GM12874 (cell line): Measurements from ENCODE around the gene TNS3.

ENCODE experiments used
- TF ChIP-seq, protein P1 (sequence below): IDR thresholded peaks from 2 replicates; pipeline ENCODE4 v1.5.1; 2011; ENCODE audit warnings: low read depth, mild to moderate bottlenecking, control low read depth, low read length, moderate library complexity; ENCODE audit not compliant: insufficient read depth

Gene TNS3

GRCh38 chr7:47428052-47428767 lies 153.7 kb downstream of the TNS3 start:
- TF ChIP-seq, protein P1, sequence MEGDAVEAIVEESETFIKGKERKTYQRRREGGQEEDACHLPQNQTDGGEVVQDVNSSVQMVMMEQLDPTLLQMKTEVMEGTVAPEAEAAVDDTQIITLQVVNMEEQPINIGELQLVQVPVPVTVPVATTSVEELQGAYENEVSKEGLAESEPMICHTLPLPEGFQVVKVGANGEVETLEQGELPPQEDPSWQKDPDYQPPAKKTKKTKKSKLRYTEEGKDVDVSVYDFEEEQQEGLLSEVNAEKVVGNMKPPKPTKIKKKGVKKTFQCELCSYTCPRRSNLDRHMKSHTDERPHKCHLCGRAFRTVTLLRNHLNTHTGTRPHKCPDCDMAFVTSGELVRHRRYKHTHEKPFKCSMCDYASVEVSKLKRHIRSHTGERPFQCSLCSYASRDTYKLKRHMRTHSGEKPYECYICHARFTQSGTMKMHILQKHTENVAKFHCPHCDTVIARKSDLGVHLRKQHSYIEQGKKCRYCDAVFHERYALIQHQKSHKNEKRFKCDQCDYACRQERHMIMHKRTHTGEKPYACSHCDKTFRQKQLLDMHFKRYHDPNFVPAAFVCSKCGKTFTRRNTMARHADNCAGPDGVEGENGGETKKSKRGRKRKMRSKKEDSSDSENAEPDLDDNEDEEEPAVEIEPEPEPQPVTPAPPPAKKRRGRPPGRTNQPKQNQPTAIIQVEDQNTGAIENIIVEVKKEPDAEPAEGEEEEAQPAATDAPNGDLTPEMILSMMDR = no peak

- TF ChIP-seq, protein P1 = no peak
These were observed 154.8 kb downstream of the TNS3 start for GRCh38 chr7:47427051-47427643.

DNA sequence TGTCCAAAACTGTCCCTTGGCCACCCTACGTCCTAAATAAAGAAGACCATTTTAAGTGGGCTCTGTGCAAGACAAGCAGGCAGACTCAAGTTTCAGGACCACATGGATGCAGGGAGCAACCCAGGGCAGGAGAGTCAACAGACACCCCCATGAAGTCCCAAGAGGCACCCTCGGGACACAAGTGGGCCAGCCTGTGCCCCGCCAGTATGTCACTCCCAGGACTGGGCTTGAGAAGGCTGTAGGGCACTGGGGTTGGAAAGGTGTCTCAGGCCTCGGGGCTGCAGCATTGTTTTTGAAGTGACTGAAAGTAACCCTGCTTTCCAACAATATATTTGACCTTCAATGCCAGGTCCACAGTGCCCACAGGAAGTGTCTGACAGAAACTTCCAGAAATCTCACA lies 157.4 kb downstream of the TNS3 start:
- TF ChIP-seq, protein P1 = no peak

DNA sequence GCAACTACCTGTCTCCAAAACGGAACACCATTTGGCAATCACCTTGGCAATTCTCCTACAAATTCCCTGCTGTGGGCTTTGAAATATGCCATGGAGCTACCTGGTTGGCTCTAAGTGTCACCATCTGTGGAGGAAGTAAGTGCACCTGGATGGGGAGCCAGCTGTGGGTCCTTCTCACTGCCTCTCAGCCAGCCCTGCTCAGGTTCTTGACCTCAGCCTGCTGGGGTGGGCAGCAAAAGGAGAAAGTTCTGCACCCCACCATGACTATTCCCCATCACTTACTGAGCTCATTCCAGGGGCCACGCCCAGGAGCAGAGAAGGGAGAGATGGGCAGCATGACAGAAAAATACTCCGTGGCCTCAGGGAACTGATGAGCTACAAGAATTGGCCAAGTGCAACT lies 158.7 kb downstream of the TNS3 start:
- TF ChIP-seq, protein P1 = no peak

DNA sequence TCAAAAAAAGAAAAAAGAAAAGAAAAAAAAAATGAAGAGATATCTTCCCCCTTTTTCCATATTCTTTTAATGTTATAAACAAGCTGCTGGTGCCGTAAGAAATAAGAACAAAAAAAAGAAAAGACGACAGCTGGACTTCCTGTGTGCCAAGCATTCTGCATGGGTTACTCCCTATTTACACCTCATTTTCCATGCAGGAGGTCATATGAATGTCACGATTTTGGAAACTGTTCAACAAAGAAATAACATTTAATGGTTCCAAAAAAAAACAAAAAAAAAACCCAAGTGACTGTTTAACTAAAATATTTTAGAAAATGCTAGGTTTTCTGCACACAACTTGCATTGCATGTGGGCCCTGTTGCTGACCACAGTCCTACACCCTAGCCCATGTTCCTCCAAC lies 159.3 kb downstream of the TNS3 start:
- TF ChIP-seq, protein P1 = no peak

DNA sequence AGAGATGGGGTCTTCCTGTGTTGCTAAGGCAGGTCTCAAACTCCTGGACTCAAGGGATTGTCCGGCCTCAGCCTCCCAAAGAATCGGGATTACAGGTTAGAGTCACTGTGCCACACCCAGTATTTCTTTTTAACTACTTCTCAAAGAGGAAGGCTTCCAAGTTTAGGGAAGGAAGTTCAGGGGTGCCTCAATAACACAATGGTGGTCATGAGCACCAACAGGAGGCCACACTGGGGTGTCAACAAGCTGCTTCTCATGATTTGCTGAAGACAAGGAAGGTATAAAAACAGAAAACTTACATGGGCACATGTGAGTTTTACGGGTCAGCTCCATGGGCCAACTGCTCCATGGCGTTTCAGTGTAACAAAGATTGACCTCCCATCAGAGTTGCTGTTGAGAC lies 160.5 kb downstream of the TNS3 start:
- TF ChIP-seq, protein P1 = no peak

GRCh38 chr7:47420122-47420780 lies 161.7 kb downstream of the TNS3 start:
- TF ChIP-seq, protein P1 = no peak
